ENCODE measurements around the gene CENPU.

- TF ChIP-seq EZH2 (IDR thresholded peaks at IDR 0.05; ENCODE audit: borderline replicate concordance, insufficient read depth, low read depth, low read length, poor library complexity, severe bottlenecking) (no peak), CTCF (IDR thresholded peaks at IDR 0.05) (no peak)
Measured at GRCh38 chr4:184727430-184727829, 6.5 kb downstream of the CENPU start.
